Sigmoid colon (tissue), 7 donors: ENCODE results near the gene RASGEF1B. TPM values are rescaled to one million over a fixed set of nuclear protein-coding genes. Genes with fewer than 3 reads are reported as not detected.

Experiments used
- DNase-seq: peaks from one replicate; pipeline ENCODE4 v3.0.0-alpha.2; 2019
- H3K27ac ChIP-seq, 4 donors: fragments of 200-600 bp; sonication (generic); one replicate each; pipeline ENCODE4 v1.5.1; 2016 to 2019; ENCODE audit warnings: mild to moderate bottlenecking in 1 of 4
- H3K27me3 ChIP-seq, 3 donors: fragments of 200-600 bp; sonication (generic); one replicate each; pipeline ENCODE4 v1.5.1; 2019; ENCODE audit warnings: mild to moderate bottlenecking in 1 of 3
- H3K36me3 ChIP-seq, 4 donors: fragments of 200-600 bp; sonication (generic); one replicate each; pipeline ENCODE4 v1.5.1; 2016 to 2019
- H3K4me1 ChIP-seq, 4 donors: fragments of 200-600 bp; sonication (generic); one replicate each; pipeline ENCODE4 v1.5.1; 2017 to 2019
- H3K4me3 ChIP-seq, 4 donors: fragments of 200-600 bp; sonication (generic); one replicate each; pipeline ENCODE4 v1.5.1; 2017 to 2019; ENCODE audit warnings: mild to moderate bottlenecking in 2 of 4, moderate library complexity in 1 of 4
- H3K9me3 ChIP-seq, 4 donors: fragments of 200-600 bp in 3 of 4; sonication (generic) in 3 of 4; one replicate each; pipeline versions ENCODE4 v1.5.1 to v1.6.1; 2013 to 2019
- CTCF ChIP-seq, 4 experiments: fragments of 450-650 bp in 3 of 4; fragments of 200-600 bp in 1 of 4; IDR thresholded peaks; one replicate each; pipeline ENCODE4 v1.5.1; 2016 to 2019; ENCODE audit warnings: antibody characterized with exemption in 4 of 4, mild to moderate bottlenecking in 3 of 4, moderate library complexity in 2 of 4
- EP300 ChIP-seq, 4 donors: sonication (generic); formaldehyde crosslinking; IDR thresholded peaks; one replicate each; pipeline ENCODE4 v1.6.1; 2017; ENCODE audit warnings: antibody characterized with exemption in 4 of 4
- POLR2A ChIP-seq, 2 donors: fragments of 450-650 bp; IDR thresholded peaks; one replicate each; pipeline ENCODE4 v1.6.1; 2016; ENCODE audit warnings: antibody characterized with exemption in 2 of 2, mild to moderate bottlenecking in 2 of 2, moderate library complexity in 2 of 2
- POLR2AphosphoS5 ChIP-seq, 4 donors: sonication (generic); formaldehyde crosslinking; IDR thresholded peaks; one replicate each; pipeline ENCODE4 v1.6.1; 2017; ENCODE audit warnings: antibody characterized with exemption in 4 of 4
- WGBS, 2 donors: extraction: QIAGEN DNeasy Blood & Tissue Kit; methylation state at CpG; one replicate each; pipeline ENCODE4 v1.1.7; 2013; 5-methylcytosine and 5-hydroxymethylcytosine counted together
- intact Hi-C: fragments of 100-400 bp; cut with DNase I; formaldehyde crosslinking; loops from one replicate; pipeline ENCODE4 v1.15.1; 2023
- polyA plus RNA-seq, 3 donors: library from polyadenylated mRNA; stranded (reverse); fragments of 200-250 nt; gene quantifications; one replicate each; pipeline ENCODE4 v1.2.3, GENCODE V29; 2013
- total RNA-seq, 4 donors: library from RNA; depleted of rRNA; stranded (reverse); fragments of >200 nt; gene quantifications; one replicate each; pipeline ENCODE4 v1.1.0, GENCODE V29; 2016
- donor health status: healthy with polysubstance abuse.
- donor health status: Bipolar disorder and iron deficiency.
- donor health status: healthy.

The RASGEF1B gene
- total and polyA plus RNA-seq, 7 donors: 5.0 to 12.1 (median 10.3) TPM

- Histone ChIP-seq H3K4me1 (peaks cover 0 to 3% (median 1%) of the 10 kb centered on the region in 4 donors), H3K36me3 (no peaks in the 10 kb centered on the region), H3K4me3 (peak overlapping the region in 2 of 4 donors; percentile 3 to 6), H3K27ac (no peak overlapping the region), H3K27me3 (no peaks in the 10 kb centered on the region), H3K9me3 (no peaks in the 10 kb centered on the region)
- DNase-seq: no peak
- WGBS, 2 donors: 1 to 10% methylated on average over 4 of the region's 4 CpGs
- TF ChIP-seq POLR2AphosphoS5 (IDR thresholded peaks at IDR 0.05) (no peak), EP300 (IDR thresholded peaks at IDR 0.05) (no peak), POLR2A (IDR thresholded peaks at IDR 0.05) (no peak), CTCF (IDR thresholded peaks at IDR 0.05) (peak; percentile 67 to 84 (median 69))
- intact Hi-C loops: loop anchor here (2.0 to 5.0 kb wide), 2 partner anchors 439 to 861 kb away; no protein-coding TSS in a partner anchor
These were observed 65.8 kb downstream of the RASGEF1B start for GRCh38 chr4:81405900-81406401.

GRCh38 chr4:81404741-81405140 is 67.0 kb downstream of the RASGEF1B start:
- no peaks in the 10 kb centered on the region for H3K36me3 ChIP-seq
- TF ChIP-seq POLR2A (IDR thresholded peaks at IDR 0.05) (no peak), POLR2AphosphoS5 (IDR thresholded peaks at IDR 0.05) (no peak), CTCF (IDR thresholded peaks at IDR 0.05) (no peak), EP300 (IDR thresholded peaks at IDR 0.05) (no peak)
- H3K27ac ChIP-seq: no peak overlapping the region
- H3K27me3 ChIP-seq: no peaks in the 10 kb centered on the region
- peaks cover 0 to 3% (median 1%) of the 10 kb centered on the region in 4 donors for H3K4me1 ChIP-seq
- H3K9me3 ChIP-seq: no peaks in the 10 kb centered on the region
- no peak for DNase-seq
- WGBS, 2 donors: 81% methylated on average over 6 of the region's 6 CpGs
- intact Hi-C loops: loop anchor here (5.0 kb wide), 1 partner anchor 863 kb away; no protein-coding TSS in a partner anchor
- H3K4me3 ChIP-seq: no peak overlapping the region

- Histone ChIP-seq H3K4me3 (no peak overlapping the region), H3K9me3 (no peaks in the 10 kb centered on the region)
These were observed 67.4 kb downstream of the RASGEF1B start for GRCh38 chr4:81404294-81404693.

GRCh38 chr4:81399306-81400086 is 72.2 kb downstream of the RASGEF1B start:
- 73 to 75% methylated on average over 7 of the region's 7 CpGs for WGBS, 2 donors

More at GRCh38 chr4:81404294-81404693, 67.4 kb downstream of the RASGEF1B start:
- DNase-seq: no peak
- intact Hi-C loops: no loop called here
- TF ChIP-seq EP300 (IDR thresholded peaks at IDR 0.05): no peak
- no peak for TF ChIP-seq POLR2AphosphoS5 (IDR thresholded peaks at IDR 0.05)
- TF ChIP-seq CTCF (IDR thresholded peaks at IDR 0.05): no peak
- no peak for TF ChIP-seq POLR2A (IDR thresholded peaks at IDR 0.05)
- H3K4me1 ChIP-seq: peaks cover 0 to 3% (median 1%) of the 10 kb centered on the region in 4 donors
- 73 to 79% methylated on average over 2 of the region's 2 CpGs for WGBS, 2 donors
- H3K27me3 ChIP-seq: no peaks in the 10 kb centered on the region
- no peak overlapping the region for H3K27ac ChIP-seq
- H3K36me3 ChIP-seq: no peaks in the 10 kb centered on the region

More at GRCh38 chr4:81399306-81400086, 72.2 kb downstream of the RASGEF1B start:
- Histone ChIP-seq H3K4me3 (no peak overlapping the region), H3K27me3 (no peaks in the 10 kb centered on the region), H3K27ac (no peak overlapping the region), H3K4me1 (no peaks in the 10 kb centered on the region), H3K36me3 (no peaks in the 10 kb centered on the region), H3K9me3 (no peaks in the 10 kb centered on the region)
- no peak for TF ChIP-seq CTCF (IDR thresholded peaks at IDR 0.05)
- no peak for TF ChIP-seq EP300 (IDR thresholded peaks at IDR 0.05)
- no peak for TF ChIP-seq POLR2A (IDR thresholded peaks at IDR 0.05)
- no peak for TF ChIP-seq POLR2AphosphoS5 (IDR thresholded peaks at IDR 0.05)
- intact Hi-C loops: no loop called here
- no peak for DNase-seq
